PC-3 (cell line): ENCODE results near the gene MROH9.

Experiments
- EZH2 ChIP-seq: fragments of 300-600 bp; sonication (generic); IDR thresholded peaks from one replicate; pipeline ENCODE4 v1.6.1; 2017; ENCODE audit warnings: antibody characterized with exemption, mild to moderate bottlenecking, low read length; ENCODE audit not compliant: unreplicated experiment
- EZH2phosphoT487 ChIP-seq: fragments of 300-600 bp; sonication (generic); IDR thresholded peaks from 2 replicates; pipeline ENCODE4 v1.6.1; 2018; ENCODE audit warnings: mild to moderate bottlenecking, antibody characterized with exemption, low read length, borderline replicate concordance
- TF ChIP-seq, protein P1 (sequence below): fragments of 300-600 bp; sonication (generic); conservative IDR thresholded peaks from 2 replicates; pipeline ENCODE4 v1.5.1; 2017; ENCODE audit warnings: antibody characterized with exemption, low read depth, mild to moderate bottlenecking, low read length

DNA sequence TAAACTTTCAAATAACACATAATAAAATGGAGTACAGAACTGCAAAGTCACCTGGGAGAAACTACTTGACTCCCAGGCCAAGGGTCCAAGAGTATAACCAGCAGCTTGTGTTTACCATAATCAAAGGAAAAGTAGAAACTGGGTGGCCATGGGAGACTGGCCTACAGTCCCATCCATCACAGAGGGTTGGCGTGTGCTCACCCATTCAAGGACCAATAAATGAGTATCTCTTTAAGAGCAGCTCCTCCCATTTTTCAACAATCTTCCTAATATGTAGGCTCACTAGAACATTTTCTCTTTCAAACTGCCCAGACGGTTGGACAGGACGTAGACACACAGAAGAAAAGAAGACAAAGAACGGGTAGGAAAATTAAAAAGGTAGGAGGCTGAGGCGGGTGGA, 155.3 kb downstream of the MROH9 start, which contains the start of gene FMO3:
- TF ChIP-seq, protein P1, sequence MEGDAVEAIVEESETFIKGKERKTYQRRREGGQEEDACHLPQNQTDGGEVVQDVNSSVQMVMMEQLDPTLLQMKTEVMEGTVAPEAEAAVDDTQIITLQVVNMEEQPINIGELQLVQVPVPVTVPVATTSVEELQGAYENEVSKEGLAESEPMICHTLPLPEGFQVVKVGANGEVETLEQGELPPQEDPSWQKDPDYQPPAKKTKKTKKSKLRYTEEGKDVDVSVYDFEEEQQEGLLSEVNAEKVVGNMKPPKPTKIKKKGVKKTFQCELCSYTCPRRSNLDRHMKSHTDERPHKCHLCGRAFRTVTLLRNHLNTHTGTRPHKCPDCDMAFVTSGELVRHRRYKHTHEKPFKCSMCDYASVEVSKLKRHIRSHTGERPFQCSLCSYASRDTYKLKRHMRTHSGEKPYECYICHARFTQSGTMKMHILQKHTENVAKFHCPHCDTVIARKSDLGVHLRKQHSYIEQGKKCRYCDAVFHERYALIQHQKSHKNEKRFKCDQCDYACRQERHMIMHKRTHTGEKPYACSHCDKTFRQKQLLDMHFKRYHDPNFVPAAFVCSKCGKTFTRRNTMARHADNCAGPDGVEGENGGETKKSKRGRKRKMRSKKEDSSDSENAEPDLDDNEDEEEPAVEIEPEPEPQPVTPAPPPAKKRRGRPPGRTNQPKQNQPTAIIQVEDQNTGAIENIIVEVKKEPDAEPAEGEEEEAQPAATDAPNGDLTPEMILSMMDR = no peak
- TF ChIP-seq EZH2phosphoT487 (no peak), EZH2 (no peak)
